H1 (cell line): ENCODE data around the gene NCLN. TPM values are rescaled to one million over a fixed set of nuclear protein-coding genes. Genes with fewer than 3 reads are reported as not detected.
A peak's percentile ranks its signal among the peaks of the same experiment; 100 is the strongest.

ENCODE experiments used
- CTCF ChIA-PET: fragments of 300-600 bp; sonication (Branson Sonifier 250); formaldehyde crosslinking; loops from one replicate; lab custom pipeline; 2021; ENCODE audit not compliant: partially characterized antibody; lab: Charles Lee
- POLR2A ChIA-PET: fragments of 300-600 bp; sonication (Branson Sonifier 250); formaldehyde crosslinking; loops from one replicate; lab custom pipeline; 2021; ENCODE audit warnings: inconsistent platforms; ENCODE audit not compliant: partially characterized antibody; lab: Charles Lee
- DNase-seq, 2 experiments: peaks; one replicate each; pipeline versions ENCODE4 v3.0.0 to v3.0.0-alpha.2; 2010 to 2022; ENCODE audit warnings: low spot score in 2 of 2, low read depth in 1 of 2, mixed read lengths in 1 of 2
- FAIRE-seq: peaks from 2 replicates; lab custom pipeline; 2011; peaks lifted over from hg19 to GRCh38; lab: Jason Lieb, UNC
- H2AFZ ChIP-seq: 2 replicates; pipeline ENCODE4 v1.8.1; 2012; ENCODE audit warnings: low read length, inconsistent platforms
- H2AK5ac ChIP-seq: 2 replicates; pipeline ENCODE4 v1.6.1; 2013; ENCODE audit warnings: low read depth, low read length
- H2BK120ac ChIP-seq: replicated peaks from 2 replicates; pipeline ENCODE3; 2013; ENCODE audit warnings: low read depth, low read length, inconsistent platforms
- H2BK12ac ChIP-seq: 2 replicates; pipeline ENCODE4 v1.6.1; 2013; ENCODE audit warnings: low read depth, low read length
- H2BK15ac ChIP-seq: 2 replicates; pipeline ENCODE4 v1.6.1; 2013; ENCODE audit warnings: low read length
- H2BK20ac ChIP-seq: 2 replicates; pipeline ENCODE4 v1.6.1; 2013; ENCODE audit warnings: low read length
- H2BK5ac ChIP-seq: 2 replicates; pipeline ENCODE4 v1.6.1; 2013; ENCODE audit warnings: low read depth, low read length
- H3K14ac ChIP-seq: 2 replicates; pipeline ENCODE4 v1.6.1; 2013; ENCODE audit warnings: inconsistent platforms; ENCODE audit not compliant: insufficient read length
- H3K18ac ChIP-seq: 2 replicates; pipeline ENCODE4 v1.6.1; 2013; ENCODE audit warnings: low read length; ENCODE audit errors: extremely low read depth
- H3K23ac ChIP-seq: 2 replicates; pipeline ENCODE4 v1.6.1; 2013; ENCODE audit warnings: inconsistent platforms; ENCODE audit not compliant: insufficient read length
- H3K23me2 ChIP-seq: 2 replicates; pipeline ENCODE4 v1.6.1; 2013; ENCODE audit warnings: low read depth, low read length
- H3K27ac ChIP-seq: 2 replicates; pipeline ENCODE4 v1.6.1; 2011; ENCODE audit warnings: low read depth, low read length, inconsistent platforms
- H3K27me3 ChIP-seq, 4 experiments: replicated peaks in 1 of 4; 1 replicate in 1 of 4; 2 replicates in 3 of 4; pipeline versions ENCODE4 v1.6.1 to v1.8.1; 2011 to 2013; ENCODE audit warnings: low read length in 3 of 4, mild to moderate bottlenecking in 3 of 4, inconsistent platforms in 2 of 4, mixed read lengths in 2 of 4, moderate library complexity in 1 of 4; ENCODE audit not compliant: control insufficient read depth in 3 of 4, insufficient read depth in 3 of 4; ENCODE audit errors: extremely low read depth in 1 of 4
- H3K36me3 ChIP-seq, 4 experiments: 2 replicates each; pipeline versions ENCODE4 v1.6.1 to v1.8.1; 2011 to 2013; ENCODE audit warnings: mild to moderate bottlenecking in 4 of 4, low read length in 3 of 4, moderate library complexity in 2 of 4, control low read depth in 1 of 4, inconsistent platforms in 1 of 4; ENCODE audit not compliant: insufficient read depth in 4 of 4, control insufficient read depth in 2 of 4
- H3K4ac ChIP-seq: replicated peaks from 2 replicates; pipeline ENCODE3; 2013; ENCODE audit warnings: low read length, low read depth, mixed read lengths, inconsistent platforms; ENCODE audit not compliant: insufficient read length
- H3K4me1 ChIP-seq, 4 experiments: replicated peaks in 1 of 4; 1 replicate in 1 of 4; 2 replicates in 3 of 4; pipeline versions ENCODE4 v1.6.1 to v1.8.1; 2011 to 2013; ENCODE audit warnings: low read length in 3 of 4, inconsistent platforms in 2 of 4, mixed read lengths in 1 of 4; ENCODE audit not compliant: insufficient read depth in 4 of 4, control insufficient read depth in 3 of 4
- H3K4me2 ChIP-seq, 2 experiments: 2 replicates each; pipeline versions ENCODE4 v1.6.1 to v1.8.1; 2011 to 2013; ENCODE audit warnings: low read depth in 2 of 2, low read length in 2 of 2, control low read depth in 1 of 2, inconsistent platforms in 1 of 2, mild to moderate bottlenecking in 1 of 2; ENCODE audit not compliant: insufficient read depth in 1 of 2
- H3K4me3 ChIP-seq, 4 experiments: fragments of 200-600, 300-600 bp in 1 of 4; sonication (generic), shearing (Covaris generic), sonication (Bioruptor Twin) in 1 of 4; 2 replicates each; pipeline versions ENCODE4 v1.5.1 to v1.8.1; 2011 to 2016; ENCODE audit warnings: low read length in 4 of 4, low read depth in 3 of 4, control low read depth in 2 of 4, inconsistent platforms in 2 of 4, mild to moderate bottlenecking in 2 of 4, mixed read lengths in 1 of 4, moderate library complexity in 1 of 4; ENCODE audit not compliant: insufficient read depth in 2 of 4; ENCODE audit errors: extremely low read depth in 1 of 4
- H3K56ac ChIP-seq: replicated peaks from 2 replicates; pipeline ENCODE3; 2013; ENCODE audit warnings: low read depth, mild to moderate bottlenecking, mixed read lengths, low read length, inconsistent platforms; ENCODE audit not compliant: insufficient read length
- H3K79me1 ChIP-seq: 2 replicates; pipeline ENCODE4 v1.6.1; 2013; ENCODE audit warnings: low read depth, low read length, control low read depth
- H3K79me2 ChIP-seq, 2 experiments: 2 replicates each; pipeline versions ENCODE4 v1.6.1 to v1.8.1; 2012 to 2013; ENCODE audit warnings: low read length in 2 of 2, mild to moderate bottlenecking in 2 of 2, inconsistent platforms in 1 of 2; ENCODE audit not compliant: insufficient read depth in 2 of 2, control insufficient read depth in 1 of 2
- H3K9ac ChIP-seq, 4 experiments: replicated peaks in 1 of 4; 1 replicate in 1 of 4; 2 replicates in 3 of 4; pipeline versions ENCODE4 v1.6.1 to v1.8.1; 2011 to 2013; ENCODE audit warnings: low read depth in 3 of 4, low read length in 3 of 4, control low read depth in 2 of 4, mild to moderate bottlenecking in 2 of 4, moderate library complexity in 2 of 4, inconsistent platforms in 1 of 4; ENCODE audit errors: extremely low read depth in 1 of 4
- H3K9me3 ChIP-seq, 2 experiments: 2 replicates each; pipeline versions ENCODE4 v1.6.1 to v1.8.1; 2012 to 2013; ENCODE audit warnings: mild to moderate bottlenecking in 2 of 2, moderate library complexity in 2 of 2, control low read depth in 1 of 2, inconsistent platforms in 1 of 2, low read depth in 1 of 2, low read length in 1 of 2, mixed read lengths in 1 of 2; ENCODE audit not compliant: insufficient read depth in 2 of 2
- H4K20me1 ChIP-seq, 2 experiments: replicated peaks in 1 of 2; 2 replicates each; pipeline versions ENCODE3 to v1.8.1; 2011 to 2013; ENCODE audit warnings: inconsistent platforms in 2 of 2, low read length in 2 of 2, mild to moderate bottlenecking in 1 of 2; ENCODE audit not compliant: insufficient read depth in 2 of 2, control insufficient read depth in 1 of 2
- H4K5ac ChIP-seq: 2 replicates; pipeline ENCODE4 v1.6.1; 2013; ENCODE audit warnings: low read length, low read depth, mixed read lengths, inconsistent platforms; ENCODE audit not compliant: insufficient read length
- H4K8ac ChIP-seq: 2 replicates; pipeline ENCODE4 v1.8.0; 2013; ENCODE audit warnings: mild to moderate bottlenecking, moderate library complexity, low read length, inconsistent platforms; ENCODE audit not compliant: insufficient read depth; ENCODE audit errors: extremely low read depth
- H4K91ac ChIP-seq: replicated peaks from 2 replicates; pipeline ENCODE3; 2013; ENCODE audit warnings: low read length, mixed read lengths, inconsistent platforms; ENCODE audit not compliant: insufficient read length
- ATF3 ChIP-seq: IDR thresholded peaks from 2 replicates; pipeline ENCODE4 v1.6.1; 2011; ENCODE audit warnings: low read depth, mild to moderate bottlenecking, low read length; ENCODE audit not compliant: insufficient read depth
- BRCA1 ChIP-seq: IDR thresholded peaks from 2 replicates; pipeline ENCODE4 v1.6.1; 2012; ENCODE audit warnings: low read depth, low read length, improper control_type of control experiment
- CREB1 ChIP-seq: IDR thresholded peaks from 2 replicates; pipeline ENCODE4 v1.6.1; 2012; ENCODE audit warnings: inconsistent platforms
- FOSL1 ChIP-seq: IDR thresholded peaks from 2 replicates; pipeline ENCODE4 v1.6.1; 2011; ENCODE audit warnings: mild to moderate bottlenecking, low read depth, low read length, moderate library complexity; ENCODE audit not compliant: insufficient read depth
- HDAC2 ChIP-seq, 2 experiments: fragments of 300-600 bp in 1 of 2; sonication (generic) in 1 of 2; IDR thresholded peaks; 2 replicates each; pipeline ENCODE4 v1.6.1; 2011 to 2012; ENCODE audit warnings: low read depth in 2 of 2, low read length in 2 of 2, mild to moderate bottlenecking in 2 of 2, moderate library complexity in 2 of 2, borderline replicate concordance in 1 of 2, inconsistent platforms in 1 of 2
- PHF8 ChIP-seq: fragments of 200-600 bp; sonication (generic); conservative IDR thresholded peaks from 2 replicates; pipeline ENCODE4 v1.7.1; 2012; ENCODE audit warnings: low read depth, mild to moderate bottlenecking, inconsistent platforms, low read length, moderate library complexity
- POLR2A ChIP-seq, 2 experiments: IDR thresholded peaks; 1 replicate in 1 of 2; 2 replicates in 1 of 2; pipeline ENCODE4 v1.6.1; 2011; ENCODE audit warnings: low read depth in 2 of 2, low read length in 2 of 2, mild to moderate bottlenecking in 2 of 2; ENCODE audit errors: control extremely low read depth in 1 of 2
- POU5F1 ChIP-seq: IDR thresholded peaks from 2 replicates; pipeline ENCODE4 v1.6.1; 2011; ENCODE audit warnings: low read depth, mild to moderate bottlenecking, low read length, moderate library complexity
- SAP30 ChIP-seq: fragments of 300-600 bp; sonication (generic); IDR thresholded peaks from 2 replicates; pipeline ENCODE4 v1.7.1; 2012; ENCODE audit warnings: low read length, moderate library complexity, mild to moderate bottlenecking, inconsistent platforms; ENCODE audit not compliant: insufficient read depth, insufficient replicate concordance
- SIX5 ChIP-seq: IDR thresholded peaks from 2 replicates; pipeline ENCODE4 v1.6.1; 2011; ENCODE audit warnings: mild to moderate bottlenecking, low read depth, low read length
- SP1 ChIP-seq: IDR thresholded peaks from 2 replicates; pipeline ENCODE4 v1.6.1; 2011; ENCODE audit warnings: low read depth, low read length
- SUZ12 ChIP-seq: fragments of 200-600 bp; sonication (generic); IDR thresholded peaks from 2 replicates; pipeline ENCODE4 v1.6.1; 2012; ENCODE audit warnings: mild to moderate bottlenecking, inconsistent platforms, low read length, moderate library complexity, mixed read lengths
- TAF1 ChIP-seq: IDR thresholded peaks from 2 replicates; pipeline ENCODE4 v1.6.1; 2011; ENCODE audit warnings: mild to moderate bottlenecking, low read depth, low read length
- WGBS, 2 experiments: shearing (Covaris generic) in 1 of 2; methylation state at CpG; one replicate each; pipeline versions ENCODE4 v1.1.6 to v1.1.7; 2013 to 2015; ENCODE audit warnings: low lambda C conversion rate in 2 of 2, mixed read lengths in 2 of 2, inconsistent platforms in 1 of 2, low coverage in 1 of 2, missing lambda C conversion rate in 1 of 2; ENCODE audit not compliant: insufficient replicate concordance in 2 of 2, insufficient coverage in 1 of 2, insufficient read length in 1 of 2; ENCODE audit errors: extremely low coverage in 1 of 2, missing lambda C conversion rate in 1 of 2; 5-methylcytosine and 5-hydroxymethylcytosine counted together
- polyA plus RNA-seq, 7 experiments: library from polyadenylated mRNA; depleted of rRNA in 3 of 7; stranded (reverse) in 5 of 7; unstranded in 2 of 7; fragments of >200 nt in 5 of 7; fragments of 200-250 nt in 2 of 7; gene quantifications; 1 replicate in 5 of 7; 2 replicates in 1 of 7; 4 replicates in 1 of 7; pipeline versions ENCODE4 v1.2.1 to v1.2.3, GENCODE V29; 2011 to 2013; ENCODE audit warnings: missing spikeins in 2 of 7, mixed read lengths in 2 of 7
- total RNA-seq: library from RNA; stranded (reverse); fragmentation: NEBNext Ultra II Directional; extraction: Animal tissue kit (Norgen Biotek cat#: 25700); gene quantifications from 2 replicates; pipeline ENCODE4 v1.2.1, GENCODE V29; 2021

NCLN gene
- total and polyA plus RNA-seq, 2 of the 8 experiments (the other 6 are each of a cell fraction or from before 2014, with no cell fraction given), result 89.2 to 103 TPM

- H3K56ac ChIP-seq, result no peak overlapping the region
- H2BK15ac ChIP-seq, result no peak overlapping the region
- H3K4me1 ChIP-seq, result peaks cover 0 to 16% (median 10%) of the 10 kb centered on the region in 4 experiments; a peak in 6 of 7 replicates
- H3K18ac ChIP-seq, result no peak overlapping the region
- peak overlapping the region; percentile 84; the same call in 1 of the 2 replicates for H2BK12ac ChIP-seq
- H4K20me1 ChIP-seq, result peaks cover 25 to 27% of the 10 kb centered on the region in 2 experiments
- H3K23ac ChIP-seq, result no peak overlapping the region
- H4K8ac ChIP-seq, result no peak overlapping the region
- no peak overlapping the region for H3K27ac ChIP-seq
- WGBS, 2 experiments, result 26% methylated on average over 14 of the region's 14 CpGs; no CpG with 5 or more reads in 1 of the 2 experiments
- no peak overlapping the region for H3K9ac ChIP-seq
- ChIA-PET CTCF (interaction anchor here (1.1 to 2.2 kb wide), 2 partner anchors 58 to 230 kb away, joined by 3 to 7 read pairs; no protein-coding TSS in a partner anchor), POLR2A (interaction anchor here (0.6 to 1.5 kb wide), 4 partner anchors 17 to 149 kb away, joined by 3 to 5 read pairs (median 3); no protein-coding TSS in a partner anchor)
- H3K79me2 ChIP-seq, result peaks cover 13 to 42% of the 10 kb centered on the region in 2 experiments
- H4K5ac ChIP-seq, result no peak overlapping the region
- H3K4me3 ChIP-seq, result peak overlapping the region; percentile 71 to 94 (median 78)
- DNase-seq (no peak), FAIRE-seq (no peak)
- peak overlapping the region; percentile 67 to 79 for H3K4me2 ChIP-seq
- peaks cover 8% of the 10 kb centered on the region; the same call in 1 of the 2 replicates for H3K23me2 ChIP-seq
- no peak overlapping the region for H4K91ac ChIP-seq
- H2BK5ac ChIP-seq, result peak overlapping the region; percentile 94
- H3K9me3 ChIP-seq, result no peaks in the 10 kb centered on the region
- H3K14ac ChIP-seq, result no peak overlapping the region
- no peak overlapping the region for H2BK120ac ChIP-seq
- no peak overlapping the region for H2BK20ac ChIP-seq
- peak overlapping the region; percentile 98 for H2AFZ ChIP-seq
- no peaks in the 10 kb centered on the region for H3K27me3 ChIP-seq
- peaks cover 26% of the 10 kb centered on the region for H3K79me1 ChIP-seq
- no peak overlapping the region for H3K4ac ChIP-seq
- no peaks in the 10 kb centered on the region; a peak in 1 of 8 replicates for H3K36me3 ChIP-seq
- H2AK5ac ChIP-seq, result no peak overlapping the region
- TF ChIP-seq TAF1 (no peak), HDAC2 (IDR thresholded peaks at IDR 0.05; ENCODE audit: borderline replicate concordance in 1 of 2, low read depth in 2 of 2, low read length in 2 of 2) (peak; percentile 82; a peak in 2 of 4 replicates), CREB1 (no peak), SAP30 (peak; percentile 100), POLR2A (IDR thresholded peaks at IDR 0.05; ENCODE audit: control extremely low read depth in 1 of 2, low read depth in 2 of 2, low read length in 2 of 2) (no peak), SP1 (no peak), BRCA1 (no peak), PHF8 (no peak), ATF3 (no peak), FOSL1 (no peak), POU5F1 (no peak), SUZ12 (no peak), SIX5 (no peak)
These were observed 776 bp upstream of the NCLN start for GRCh38 chr19:3184847-3185460.
